Measurements from ENCODE around the gene HES7.

HES7 gene

GRCh38 chr17:8071496-8071895, 52.4 kb downstream of the HES7 start:
- DNase-seq = no peak
